Lung (tissue), 12 donors: Measurements from ENCODE around the gene SLC9A2. TPM values are rescaled to one million over a fixed set of nuclear protein-coding genes. Genes with fewer than 3 reads are reported as not detected.

ENCODE experiments used
- ATAC-seq: fragments of 200-7000 bp; cut with Tn5 transposase; one replicate; pipeline ENCODE4 v1.9.1; 2020; ENCODE audit warnings: moderate number of reproducible peaks; ENCODE audit not compliant: insufficient read depth, low FRiP score
- DNase-seq, 3 donors: peaks; one replicate each; pipeline ENCODE4 v3.0.0-alpha.2; 2013 to 2017
- H3K27ac ChIP-seq, 2 donors: one replicate each; pipeline ENCODE4 v1.5.1; 2013; ENCODE audit warnings: mild to moderate bottlenecking in 2 of 2, moderate library complexity in 2 of 2, control low read depth in 1 of 2, inconsistent platforms in 1 of 2, low read depth in 1 of 2, low read length in 1 of 2
- H3K27me3 ChIP-seq, 3 donors: one replicate each; pipeline ENCODE4 v1.5.1; 2013; ENCODE audit warnings: low read length in 2 of 3; ENCODE audit not compliant: control insufficient read depth in 3 of 3, insufficient read depth in 3 of 3
- H3K36me3 ChIP-seq, 4 donors: one replicate each; pipeline ENCODE4 v1.5.1; 2013; ENCODE audit warnings: low read length in 4 of 4, mild to moderate bottlenecking in 1 of 4, moderate library complexity in 1 of 4; ENCODE audit not compliant: control insufficient read depth in 4 of 4, insufficient read depth in 4 of 4
- H3K4me1 ChIP-seq, 5 donors: one replicate each; pipeline ENCODE4 v1.5.1; 2013; ENCODE audit warnings: low read length in 5 of 5, mild to moderate bottlenecking in 2 of 5, moderate library complexity in 1 of 5; ENCODE audit not compliant: control insufficient read depth in 5 of 5, insufficient read depth in 5 of 5
- H3K4me3 ChIP-seq: one replicate; pipeline ENCODE4 v1.5.1; 2013; ENCODE audit warnings: mild to moderate bottlenecking, control low read depth, moderate library complexity
- H3K9ac ChIP-seq, 2 donors: one replicate each; pipeline ENCODE4 v1.5.1; 2013; ENCODE audit warnings: low read length in 2 of 2, control low read depth in 1 of 2; ENCODE audit not compliant: insufficient read depth in 1 of 2
- H3K9me3 ChIP-seq, 4 donors: one replicate each; pipeline ENCODE4 v1.5.1; 2013; ENCODE audit warnings: low read length in 3 of 4, mild to moderate bottlenecking in 1 of 4, moderate library complexity in 1 of 4; ENCODE audit not compliant: control insufficient read depth in 4 of 4, insufficient read depth in 3 of 4
- WGBS, 2 donors: extraction: QIAGEN DNeasy Blood & Tissue Kit; methylation state at CpG; one replicate each; pipeline ENCODE4 v1.1.7; 2013; 5-methylcytosine and 5-hydroxymethylcytosine counted together
- polyA plus RNA-seq, 2 donors: library from polyadenylated mRNA; stranded (reverse); fragments of 200-250 nt; gene quantifications; one replicate each; pipeline ENCODE4 v1.2.1, GENCODE V29; 2013
- total RNA-seq, 2 donors: library from RNA; depleted of rRNA in 1 of 2; stranded (reverse); fragments of >200 nt in 1 of 2; gene quantifications; one replicate each; pipeline ENCODE4 v1.2.1, GENCODE V29; 2014 to 2021
- TF ChIP-seq, protein P1 (sequence below): IDR thresholded peaks from 2 replicates; pipeline ENCODE4 v1.5.1; 2012; ENCODE audit warnings: mild to moderate bottlenecking; ENCODE audit errors: control extremely low read depth, extremely low read depth
- donor health status: control.
- donor health status: control.
- donor health status: Bipolar disorder and iron deficiency.
- donor health status: healthy.
- donor health status: DM: yes; HTN: yes; CAD: no.

Gene SLC9A2
- total and polyA plus RNA-seq, 4 donors = 0.04 to 0.52 (median 0.07) TPM

DNA sequence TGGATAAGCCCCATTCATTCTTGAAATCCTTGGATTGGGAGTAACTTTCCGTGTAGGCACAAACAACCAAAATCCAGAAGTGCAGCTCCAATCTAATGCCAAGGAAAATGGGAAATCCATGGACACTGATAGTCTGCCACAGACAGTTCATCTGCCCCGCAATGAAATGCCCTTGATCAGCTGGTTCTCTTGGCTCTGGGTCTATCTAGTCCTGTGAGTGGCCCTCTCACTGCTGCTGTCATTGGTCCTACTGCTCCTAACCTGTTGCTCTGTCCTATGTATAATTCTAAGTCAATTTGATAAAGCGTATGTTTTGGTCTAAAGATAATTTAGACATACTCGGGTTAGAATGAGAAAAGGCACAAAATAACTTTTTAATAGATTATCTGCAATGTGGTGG is 128.8 kb downstream of the SLC9A2 start:
- Histone ChIP-seq H3K4me3 (no peak overlapping the region), H3K9ac (no peak overlapping the region), H3K4me1 (no peaks in the 10 kb centered on the region), H3K27ac (no peak overlapping the region), H3K36me3 (no peaks in the 10 kb centered on the region), H3K27me3 (no peaks in the 10 kb centered on the region), H3K9me3 (no peaks in the 10 kb centered on the region)
- no peak for DNase-seq
- TF ChIP-seq, protein P1, sequence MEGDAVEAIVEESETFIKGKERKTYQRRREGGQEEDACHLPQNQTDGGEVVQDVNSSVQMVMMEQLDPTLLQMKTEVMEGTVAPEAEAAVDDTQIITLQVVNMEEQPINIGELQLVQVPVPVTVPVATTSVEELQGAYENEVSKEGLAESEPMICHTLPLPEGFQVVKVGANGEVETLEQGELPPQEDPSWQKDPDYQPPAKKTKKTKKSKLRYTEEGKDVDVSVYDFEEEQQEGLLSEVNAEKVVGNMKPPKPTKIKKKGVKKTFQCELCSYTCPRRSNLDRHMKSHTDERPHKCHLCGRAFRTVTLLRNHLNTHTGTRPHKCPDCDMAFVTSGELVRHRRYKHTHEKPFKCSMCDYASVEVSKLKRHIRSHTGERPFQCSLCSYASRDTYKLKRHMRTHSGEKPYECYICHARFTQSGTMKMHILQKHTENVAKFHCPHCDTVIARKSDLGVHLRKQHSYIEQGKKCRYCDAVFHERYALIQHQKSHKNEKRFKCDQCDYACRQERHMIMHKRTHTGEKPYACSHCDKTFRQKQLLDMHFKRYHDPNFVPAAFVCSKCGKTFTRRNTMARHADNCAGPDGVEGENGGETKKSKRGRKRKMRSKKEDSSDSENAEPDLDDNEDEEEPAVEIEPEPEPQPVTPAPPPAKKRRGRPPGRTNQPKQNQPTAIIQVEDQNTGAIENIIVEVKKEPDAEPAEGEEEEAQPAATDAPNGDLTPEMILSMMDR = no peak
- ATAC-seq = no peak
- 92 to 93% methylated on average over 4 of the region's 4 CpGs for WGBS, 2 donors

DNA sequence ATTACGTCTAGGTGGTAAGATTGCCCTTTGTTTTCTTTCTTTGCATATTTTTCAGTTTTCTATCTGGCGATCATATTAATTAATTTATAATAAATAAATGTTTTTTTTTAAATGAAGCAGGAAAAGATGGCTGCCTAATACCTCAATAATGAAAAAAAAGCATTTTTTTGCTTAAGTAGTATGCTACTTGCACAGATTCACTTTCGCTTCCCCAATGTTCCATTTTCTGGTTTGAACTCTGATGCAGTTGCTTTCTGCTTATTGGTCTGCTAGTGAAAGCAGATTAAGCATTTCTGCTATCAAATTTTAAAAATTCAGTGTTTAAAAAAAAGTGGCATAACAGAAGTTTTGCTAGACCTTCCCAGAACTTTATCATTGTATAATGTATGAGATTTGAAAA is 130.6 kb downstream of the SLC9A2 start:
- DNase-seq (no peak), ATAC-seq (no peak)
- Histone ChIP-seq H3K27me3 (no peaks in the 10 kb centered on the region), H3K27ac (no peak overlapping the region), H3K4me3 (no peak overlapping the region), H3K9me3 (no peaks in the 10 kb centered on the region), H3K9ac (no peak overlapping the region), H3K36me3 (no peaks in the 10 kb centered on the region), H3K4me1 (peaks cover 0 to 9% (median 0%) of the 10 kb centered on the region in 5 donors)
- TF ChIP-seq, protein P1 = no peak
- 70 to 97% methylated on average over 3 of the region's 3 CpGs for WGBS, 2 donors

DNA sequence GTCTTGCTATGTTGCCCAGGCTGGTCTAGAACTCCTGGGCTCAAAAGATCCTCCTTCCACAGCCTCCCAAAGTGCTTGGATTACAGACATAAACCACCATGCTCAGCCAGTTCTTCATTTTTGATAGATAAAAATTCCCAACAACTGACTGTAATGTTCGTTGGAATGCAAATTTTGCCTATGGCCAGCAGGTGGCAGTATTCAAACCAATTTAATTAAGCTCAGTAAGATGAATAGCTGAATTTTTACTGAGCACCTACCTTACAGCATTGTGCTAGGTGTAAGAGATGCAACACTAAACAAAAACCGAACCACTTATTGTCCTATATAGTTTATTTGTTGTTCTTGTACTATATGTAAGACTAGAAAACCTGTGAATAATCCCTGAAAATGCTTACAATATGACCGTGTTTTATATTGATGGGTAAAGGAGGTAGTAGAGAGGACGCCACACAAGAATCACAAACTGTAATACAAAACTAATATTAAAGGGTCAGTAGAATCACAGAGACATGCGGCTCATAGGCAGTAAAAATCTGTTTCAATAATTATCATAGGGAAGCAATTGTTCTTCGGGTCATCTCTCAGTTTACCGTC is 134.3 kb downstream of the SLC9A2 start:
- no peaks in the 10 kb centered on the region for H3K36me3 ChIP-seq
- DNase-seq (peak in 2 of 3 donors; percentile 58 to 66), ATAC-seq (no peak)
- H3K9ac ChIP-seq = no peak overlapping the region
- H3K4me3 ChIP-seq = no peak overlapping the region
- no peaks in the 10 kb centered on the region for H3K9me3 ChIP-seq
- peaks cover 0 to 28% (median 3%) of the 10 kb centered on the region in 5 donors for H3K4me1 ChIP-seq
- WGBS, 2 donors = 70 to 74% methylated on average over 7 of the region's 7 CpGs
- H3K27me3 ChIP-seq = no peaks in the 10 kb centered on the region
- TF ChIP-seq, protein P1 = peak; percentile 44
- H3K27ac ChIP-seq = no peak overlapping the region
